ENCODE results near the gene PPARA. TPM values are rescaled to one million over a fixed set of nuclear protein-coding genes. Genes with fewer than 3 reads are reported as not detected.

Gene PPARA
- total RNA-seq, 1 experiment from 2014 or later = 10.7 TPM

- DNase-seq (ENCODE audit: low read depth, low spot score) (no peak), ATAC-seq (no peak)
- Histone ChIP-seq H3K4me3 (ENCODE audit: low read depth in 2 of 2, low read length in 2 of 2) (no peak overlapping the region), H3K27ac (ENCODE audit: low read length) (no peak overlapping the region), H3K4me1 (ENCODE audit: control insufficient read depth, insufficient read depth, low read length) (no peaks in the 10 kb centered on the region), H3K9me3 (ENCODE audit: control insufficient read depth, insufficient read depth, low read depth, low read length) (no peaks in the 10 kb centered on the region), H3K36me3 (ENCODE audit: control insufficient read depth, insufficient read depth, low read length) (no peaks in the 10 kb centered on the region), H3K27me3 (ENCODE audit: control insufficient read depth, insufficient read depth, low read length) (no peaks in the 10 kb centered on the region)
- in situ Hi-C loops (cut with HindIII; ENCODE audit: low pct_unique_long_range_greater_than_20kb, low sequenced_read_pairs) = no loop called here
- no peak for TF ChIP-seq TCF7L2 (IDR thresholded peaks at IDR 0.05; ENCODE audit: low read depth, low read length)
- TF ChIP-seq POLR2AphosphoS5 (IDR thresholded peaks at IDR 0.05; ENCODE audit: low read depth, low read length) = no peak
- TF ChIP-seq REST (IDR thresholded peaks at IDR 0.05; ENCODE audit: insufficient read depth in 1 of 2, low read depth in 2 of 2, low read length in 1 of 2) = no peak
- TF ChIP-seq SIN3A (IDR thresholded peaks at IDR 0.05; ENCODE audit: borderline replicate concordance, insufficient read depth, low read depth, low read length) = no peak
- TF ChIP-seq CTCF (IDR thresholded peaks at IDR 0.05) = no peak
- CTCF ChIA-PET = no interaction called here
- intact Hi-C loops (cut with micrococcal nuclease; ENCODE audit: unreplicated experiment) = no loop called here
- POLR2A ChIA-PET = no interaction called here
- no TSS peak for BruUV-seq (replicated peaks)
Measured at GRCh38 chr22:46162285-46162684, 12.0 kb downstream of the PPARA start.

- H3K9me3 ChIP-seq (ENCODE audit: control insufficient read depth, insufficient read depth, low read depth, low read length) = no peaks in the 10 kb centered on the region
- H3K27me3 ChIP-seq (ENCODE audit: control insufficient read depth, insufficient read depth, low read length) = no peaks in the 10 kb centered on the region
- no peak for TF ChIP-seq TCF7L2 (IDR thresholded peaks at IDR 0.05; ENCODE audit: low read depth, low read length)
- TF ChIP-seq SIN3A (IDR thresholded peaks at IDR 0.05; ENCODE audit: borderline replicate concordance, insufficient read depth, low read depth, low read length) = no peak
- no peak for TF ChIP-seq REST (IDR thresholded peaks at IDR 0.05; ENCODE audit: insufficient read depth in 1 of 2, low read depth in 2 of 2, low read length in 1 of 2)
- TF ChIP-seq POLR2AphosphoS5 (IDR thresholded peaks at IDR 0.05; ENCODE audit: low read depth, low read length) = no peak
- no peak for TF ChIP-seq CTCF (IDR thresholded peaks at IDR 0.05)
- BruUV-seq (replicated peaks) = no TSS peak
- no peak for ATAC-seq
- ChIA-PET CTCF (no interaction called here), POLR2A (no interaction called here)
- no peaks in the 10 kb centered on the region for H3K4me1 ChIP-seq (ENCODE audit: control insufficient read depth, insufficient read depth, low read length)
- no peaks in the 10 kb centered on the region for H3K36me3 ChIP-seq (ENCODE audit: control insufficient read depth, insufficient read depth, low read length)
- DNase-seq (ENCODE audit: low read depth, low spot score) = no peak
- H3K27ac ChIP-seq (ENCODE audit: low read length) = no peak overlapping the region
- H3K4me3 ChIP-seq (ENCODE audit: low read depth in 2 of 2, low read length in 2 of 2) = no peak overlapping the region
- in situ Hi-C loops (cut with HindIII; ENCODE audit: low pct_unique_long_range_greater_than_20kb, low sequenced_read_pairs) (no loop called here), intact Hi-C loops (cut with micrococcal nuclease; ENCODE audit: unreplicated experiment) (no loop called here)
Measured at GRCh38 chr22:46162771-46163556, 12.6 kb downstream of the PPARA start.

Data from Panc1 (cell line).